D341Med (cell line): ENCODE data around the gene MAP4K4.
"Not testable (repeated sequence)": the region's sequence is repeated elsewhere in the genome, so short reads cannot be mapped to it uniquely, and the experiment has no call there.

Experiments
- DNase-seq: peaks from one replicate; pipeline ENCODE4 v3.0.0; 2012; ENCODE audit warnings: low spot score

Gene MAP4K4

GRCh38 chr2:101743288-101743687 lies 45.8 kb downstream of the MAP4K4 start:
- DNase-seq, result no peak

GRCh38 chr2:101744832-101745231 lies 47.3 kb downstream of the MAP4K4 start:
- no peak for DNase-seq

DNA sequence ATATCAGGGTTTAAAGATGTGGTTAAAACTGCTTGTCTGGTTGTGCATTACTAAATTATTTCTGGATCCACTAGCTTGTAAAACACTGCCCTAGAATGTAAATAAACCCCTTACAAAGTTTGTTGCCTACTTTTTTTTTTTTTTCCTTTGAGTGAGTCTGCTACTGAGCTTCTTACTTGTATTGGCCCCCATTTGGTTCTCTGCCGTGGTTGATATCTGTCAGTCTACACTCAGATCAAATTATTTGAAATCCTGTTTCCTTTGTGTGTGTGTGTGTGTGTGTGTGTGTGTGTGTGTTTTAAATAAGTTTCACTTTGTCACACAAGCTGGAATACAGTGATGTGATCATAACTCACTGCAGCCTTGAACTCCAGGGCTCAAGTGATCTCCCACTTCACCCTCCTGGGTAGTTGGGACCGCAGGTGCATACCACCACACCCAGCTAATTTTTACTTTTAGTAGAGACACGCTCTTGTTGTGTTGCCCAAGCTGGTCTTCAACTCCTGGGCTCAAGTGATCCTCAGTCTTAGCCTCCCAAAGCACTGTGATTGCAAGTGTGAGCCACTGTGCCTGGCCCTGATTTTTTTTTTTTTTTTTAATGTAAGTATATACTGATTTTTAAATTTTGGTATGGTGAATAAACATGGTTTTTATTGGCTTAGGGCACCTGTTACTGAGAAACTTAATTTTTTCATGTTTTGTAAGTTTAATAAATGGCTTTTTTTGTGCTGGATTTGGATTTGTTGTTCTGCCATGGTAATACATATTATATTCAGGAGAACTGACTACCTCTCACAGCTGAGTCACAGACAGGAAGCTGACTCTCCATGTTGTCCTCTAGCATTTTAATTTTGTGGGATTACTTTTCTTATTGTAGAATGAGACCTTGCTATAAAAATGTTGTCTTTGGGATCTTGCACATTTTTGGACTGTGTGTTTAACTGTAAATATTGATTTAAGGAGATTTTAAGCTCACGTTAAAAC lies 48.5 kb downstream of the MAP4K4 start:
- no peak for DNase-seq

DNA sequence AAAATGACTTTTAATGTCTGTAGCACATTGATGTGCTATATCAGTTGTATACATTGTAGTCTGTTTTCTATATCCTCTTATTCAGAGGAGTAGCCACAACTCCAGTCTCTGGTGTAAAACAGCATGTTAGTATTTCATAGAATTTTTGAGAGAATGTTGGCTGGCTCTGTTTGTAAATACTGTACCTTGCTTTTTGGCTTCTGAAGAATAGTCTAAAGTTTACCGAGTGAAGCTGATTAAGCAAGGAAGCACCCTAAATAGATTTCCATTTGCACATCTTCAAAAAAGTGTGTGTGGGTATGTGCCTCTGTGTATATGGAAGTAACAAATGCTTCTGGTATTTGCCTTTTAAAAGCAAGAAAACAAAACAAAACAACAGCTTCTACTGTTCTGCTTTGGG lies 50.5 kb downstream of the MAP4K4 start:
- DNase-seq, result no peak

- DNase-seq, result not testable (repeated sequence)
Observed at GRCh38 chr2:101748462-101748861, 51.0 kb downstream of the MAP4K4 start.

- DNase-seq, result no peak
Observed at GRCh38 chr2:101750688-101751087, 53.2 kb downstream of the MAP4K4 start.

- no peak for DNase-seq
Observed at GRCh38 chr2:101751276-101751815, 53.8 kb downstream of the MAP4K4 start.

GRCh38 chr2:101751875-101752619 lies 54.5 kb downstream of the MAP4K4 start:
- DNase-seq, result no peak

GRCh38 chr2:101752716-101753616 lies 55.5 kb downstream of the MAP4K4 start:
- DNase-seq, result no peak

DNA sequence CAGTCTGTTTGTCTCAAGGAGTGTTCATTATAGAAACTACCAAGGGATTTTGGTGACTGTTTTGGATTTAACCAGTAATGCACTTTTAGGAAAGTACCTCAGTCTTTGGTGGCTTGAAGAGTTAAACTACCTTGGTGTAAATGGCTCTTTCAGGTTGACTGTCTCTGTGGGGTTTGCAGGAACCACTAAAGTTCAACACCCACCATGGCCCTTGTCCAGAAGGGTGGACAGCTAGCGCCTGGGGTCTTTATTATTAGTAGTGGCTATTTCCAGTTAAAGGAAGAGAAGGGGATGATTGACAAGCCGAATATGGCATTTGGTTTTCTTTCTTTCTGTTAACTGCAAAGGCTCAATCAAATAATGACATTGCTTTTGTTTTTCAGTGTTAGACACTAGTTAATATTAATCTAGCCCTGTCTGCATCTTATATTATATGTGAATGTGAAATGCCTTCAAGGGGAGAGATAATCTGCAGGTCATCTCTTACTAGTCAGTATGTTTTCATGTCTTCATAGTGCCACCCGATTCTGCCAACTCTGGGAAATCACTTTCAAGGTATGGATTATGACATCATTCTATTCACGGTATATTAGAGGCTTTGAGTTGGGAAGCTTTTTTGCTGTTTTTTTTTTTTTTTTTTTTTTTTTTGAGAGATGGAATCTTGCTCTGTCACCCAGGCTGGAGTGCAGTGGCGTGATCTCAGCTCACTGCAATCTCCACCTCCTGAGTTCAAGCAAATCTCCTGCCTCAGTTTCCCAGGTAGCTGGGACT lies 56.4 kb downstream of the MAP4K4 start:
- DNase-seq, result no peak

- DNase-seq, result no peak
Observed at GRCh38 chr2:101754618-101755017, 57.1 kb downstream of the MAP4K4 start.

DNA sequence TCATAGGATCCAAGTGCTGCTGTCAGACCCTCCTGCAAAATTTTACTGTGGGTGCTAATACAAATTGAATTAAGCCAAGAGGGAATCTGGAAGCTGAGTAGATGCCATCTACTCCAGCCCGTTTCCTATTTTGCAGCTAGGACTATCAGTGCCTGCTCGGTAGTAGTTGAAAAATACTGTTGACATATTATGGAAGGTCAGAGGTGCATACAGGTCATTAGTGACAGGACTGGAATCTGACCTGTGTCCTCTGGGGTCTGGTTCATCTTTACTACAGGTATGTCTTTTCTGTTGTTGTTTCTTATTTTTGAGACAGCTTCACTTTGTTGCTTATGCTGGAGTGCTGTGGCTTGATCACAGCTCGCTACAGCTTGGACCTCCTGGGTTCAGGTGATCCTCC lies 58.8 kb downstream of the MAP4K4 start:
- DNase-seq, result no peak

DNA sequence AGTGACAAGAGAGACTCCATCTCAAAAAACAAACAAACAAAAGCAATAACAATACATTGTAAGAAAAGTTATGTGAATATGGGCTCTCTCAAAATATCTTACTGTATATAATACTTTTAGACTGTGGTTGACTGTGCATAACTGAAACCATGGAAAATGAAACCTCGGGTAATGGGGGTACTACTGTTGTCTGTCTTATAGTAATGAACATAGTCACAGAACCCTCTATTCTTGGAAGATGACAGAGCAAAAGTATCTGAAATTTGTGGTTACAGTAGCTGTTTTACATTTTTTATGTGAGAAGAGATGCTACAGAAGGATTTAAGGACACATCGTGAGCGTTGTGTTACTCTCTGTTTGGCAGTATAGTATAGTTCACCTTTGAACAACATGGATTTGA lies 60.5 kb downstream of the MAP4K4 start:
- DNase-seq, result no peak

DNA sequence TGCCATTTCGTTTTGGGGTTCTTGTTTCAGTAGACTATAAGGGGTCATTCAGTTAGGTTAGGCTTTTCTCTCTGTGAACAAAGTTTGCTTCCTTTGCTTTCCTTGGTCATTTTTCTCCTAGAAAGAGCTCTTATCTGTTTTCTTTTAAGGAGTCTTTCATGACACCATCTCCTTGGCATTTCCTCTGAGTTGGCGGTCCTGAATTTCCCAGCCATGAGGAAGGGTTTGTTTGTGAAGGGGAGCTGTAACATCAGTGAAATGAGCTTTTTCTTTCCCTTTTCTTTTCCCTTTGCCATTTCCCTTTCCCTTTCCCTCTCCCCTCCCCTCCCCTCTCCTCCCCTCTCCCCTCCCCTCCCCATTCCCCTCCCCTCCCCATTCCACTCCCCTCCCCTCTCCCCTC lies 61.7 kb downstream of the MAP4K4 start:
- no peak for DNase-seq

GRCh38 chr2:101762451-101763171 lies 65.1 kb downstream of the MAP4K4 start:
- peak; percentile 41 for DNase-seq

- DNase-seq, result no peak
Observed at GRCh38 chr2:101763496-101764333, 66.2 kb downstream of the MAP4K4 start.

DNA sequence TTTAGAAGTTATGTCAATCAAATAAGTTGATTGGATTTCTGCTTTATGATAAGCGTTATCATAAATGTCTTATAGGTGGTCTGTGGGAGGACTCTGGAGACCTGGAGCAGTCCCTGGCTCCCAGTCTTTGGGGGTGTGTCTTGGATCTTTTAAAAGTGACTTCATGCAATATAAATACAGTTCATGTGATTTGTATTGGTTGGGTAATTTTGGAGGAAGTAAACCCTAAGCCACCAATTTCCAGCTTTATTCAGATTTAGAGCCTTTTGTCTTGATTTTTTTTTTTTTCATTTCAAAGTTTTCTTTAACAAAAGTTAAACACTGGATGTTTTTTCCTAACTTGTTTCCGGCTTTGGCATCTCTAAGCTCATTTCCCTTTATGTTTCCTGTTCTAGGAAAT lies 68.8 kb downstream of the MAP4K4 start:
- no peak for DNase-seq

GRCh38 chr2:101766871-101767739 lies 69.6 kb downstream of the MAP4K4 start:
- no peak for DNase-seq
